ENCODE data around the gene ATXN1. TPM values are rescaled to one million over a fixed set of nuclear protein-coding genes. Genes with fewer than 3 reads are reported as not detected.

ATXN1 gene
- total and polyA plus RNA-seq, 2 experiments from 2014 or later = 14.2 to 20.1 TPM

DNA sequence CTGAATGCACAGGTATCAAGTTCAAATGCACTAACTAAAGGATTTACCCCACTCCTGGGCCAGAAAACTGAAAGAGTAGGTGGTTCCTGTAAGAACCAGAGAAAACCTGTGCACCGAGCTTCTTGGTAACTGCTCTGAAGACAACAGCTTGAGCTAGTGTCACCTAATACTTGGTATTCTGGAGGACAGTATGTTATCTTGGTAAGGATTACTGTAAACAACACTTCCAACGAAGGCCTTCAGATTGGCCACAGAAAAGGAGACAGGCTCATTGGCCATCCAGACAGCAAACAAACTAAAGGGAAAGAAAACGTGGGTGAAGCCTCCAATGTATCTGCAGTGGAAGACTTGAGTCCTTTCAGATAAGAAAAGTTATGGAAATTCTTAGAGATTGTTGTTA lies 461.4 kb downstream of the ATXN1 start:
- Histone ChIP-seq H3K27ac (no peak overlapping the region), H3K9me2 (ENCODE audit: insufficient read depth) (no peaks in the 10 kb centered on the region), H3K4me1 (ENCODE audit: insufficient read depth) (no peaks in the 10 kb centered on the region), H3K9me3 (ENCODE audit: low read depth) (no peaks in the 10 kb centered on the region), H3K9ac (no peak overlapping the region), H3K4me3 (no peak overlapping the region), H3K79me2 (ENCODE audit: insufficient read depth) (no peaks in the 10 kb centered on the region), H4K20me1 (ENCODE audit: insufficient read depth) (no peaks in the 10 kb centered on the region), H3F3A (ENCODE audit: insufficient read depth) (no peaks in the 10 kb centered on the region), H2AFZ (no peak overlapping the region), H3K36me3 (ENCODE audit: low read depth) (no peaks in the 10 kb centered on the region; the same call in 1 of the 2 replicates), H3K27me3 (replicated peaks; ENCODE audit: insufficient read depth) (no peaks in the 10 kb centered on the region), H3K4me2 (ENCODE audit: unreplicated experiment) (no peak overlapping the region)
- no peak for TF ChIP-seq EZH2phosphoT487 (IDR thresholded peaks at IDR 0.05; ENCODE audit: insufficient read depth, low read depth)
- TF ChIP-seq EZH2 (IDR thresholded peaks at IDR 0.05; ENCODE audit: insufficient read depth, poor library complexity, severe bottlenecking) = no peak
- in situ Hi-C loops (cut with MboI) = no loop called here
- WGBS, 2 experiments (ENCODE audit: low coverage in 1 of 2, low lambda C conversion rate in 2 of 2, missing lambda C conversion rate in 2 of 2) = 90 to 92% methylated on average over 3 of the region's 3 CpGs
- DNase-seq = no peak

DNA sequence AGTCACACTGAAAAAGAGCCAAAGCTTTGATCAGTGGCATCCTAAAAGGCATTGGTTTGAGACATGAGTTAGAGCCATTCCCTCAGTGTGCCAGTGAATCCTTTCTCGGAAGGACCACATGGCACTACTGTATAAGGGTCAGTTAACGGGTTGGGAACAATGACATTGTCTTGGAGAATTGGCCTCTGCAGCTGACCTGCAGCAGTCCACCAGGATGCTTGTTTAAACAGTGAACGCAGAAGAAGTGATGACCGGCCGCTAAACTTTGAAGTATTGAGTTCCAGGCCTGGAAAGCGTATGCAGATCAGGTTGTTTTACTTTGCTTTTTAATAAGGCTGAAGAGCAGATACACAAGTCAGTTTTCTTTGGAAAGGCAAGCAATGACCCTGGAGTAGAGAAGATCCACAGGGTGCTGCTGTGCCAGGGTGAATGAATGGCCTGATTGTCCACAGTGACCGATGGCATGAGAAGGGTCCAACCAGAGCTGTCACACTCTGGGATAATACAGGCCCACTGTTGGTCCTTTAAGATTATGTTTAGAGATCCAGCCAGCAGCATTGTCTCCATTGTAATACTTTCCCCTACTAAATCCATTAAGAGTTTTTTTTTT lies 465.1 kb downstream of the ATXN1 start:
- no peak for DNase-seq
- Histone ChIP-seq H3F3A (ENCODE audit: insufficient read depth) (no peaks in the 10 kb centered on the region), H2AFZ (no peak overlapping the region), H3K9me2 (ENCODE audit: insufficient read depth) (no peaks in the 10 kb centered on the region), H3K9me3 (ENCODE audit: low read depth) (no peaks in the 10 kb centered on the region), H3K27me3 (replicated peaks; ENCODE audit: insufficient read depth) (no peaks in the 10 kb centered on the region), H3K4me1 (ENCODE audit: insufficient read depth) (no peaks in the 10 kb centered on the region), H4K20me1 (ENCODE audit: insufficient read depth) (no peaks in the 10 kb centered on the region), H3K27ac (no peak overlapping the region), H3K4me2 (ENCODE audit: unreplicated experiment) (no peak overlapping the region), H3K9ac (no peak overlapping the region), H3K36me3 (ENCODE audit: low read depth) (no peaks in the 10 kb centered on the region), H3K79me2 (ENCODE audit: insufficient read depth) (no peaks in the 10 kb centered on the region), H3K4me3 (no peak overlapping the region)
- in situ Hi-C loops (cut with MboI) = no loop called here
- TF ChIP-seq EZH2phosphoT487 (IDR thresholded peaks at IDR 0.05; ENCODE audit: insufficient read depth, low read depth) (no peak), EZH2 (IDR thresholded peaks at IDR 0.05; ENCODE audit: insufficient read depth, poor library complexity, severe bottlenecking) (no peak)
- WGBS, 2 experiments (ENCODE audit: low coverage in 1 of 2, low lambda C conversion rate in 2 of 2, missing lambda C conversion rate in 2 of 2) = 93 to 94% methylated on average over 7 of the region's 7 CpGs

DNA sequence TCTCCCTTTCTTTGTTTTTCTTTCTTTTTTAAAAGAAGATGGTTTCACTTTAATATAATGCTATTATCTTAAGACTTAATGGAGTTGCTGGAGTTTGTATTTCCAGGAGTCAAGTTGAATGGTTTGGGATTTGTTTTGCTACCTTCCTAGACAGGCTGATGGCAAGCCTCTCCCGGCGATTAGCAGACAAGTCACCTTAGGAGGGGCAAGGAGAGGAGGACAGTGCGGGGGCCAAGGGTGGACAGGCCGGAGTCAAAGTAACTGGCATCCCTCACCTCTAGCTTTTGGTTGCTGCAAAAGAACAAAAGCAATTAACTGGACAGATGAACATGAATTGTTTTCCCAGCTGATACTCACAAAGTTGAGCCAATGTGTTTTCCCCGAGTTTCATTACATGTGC lies 465.8 kb downstream of the ATXN1 start:
- Histone ChIP-seq H3K9ac (no peak overlapping the region), H2AFZ (no peak overlapping the region), H3K27ac (no peak overlapping the region), H3K9me3 (ENCODE audit: low read depth) (no peaks in the 10 kb centered on the region), H3K79me2 (ENCODE audit: insufficient read depth) (no peaks in the 10 kb centered on the region), H3K4me2 (ENCODE audit: unreplicated experiment) (no peak overlapping the region), H3K27me3 (replicated peaks; ENCODE audit: insufficient read depth) (no peaks in the 10 kb centered on the region), H3K4me1 (ENCODE audit: insufficient read depth) (no peaks in the 10 kb centered on the region), H4K20me1 (ENCODE audit: insufficient read depth) (no peaks in the 10 kb centered on the region), H3F3A (ENCODE audit: insufficient read depth) (no peaks in the 10 kb centered on the region), H3K9me2 (ENCODE audit: insufficient read depth) (no peaks in the 10 kb centered on the region), H3K4me3 (no peak overlapping the region), H3K36me3 (ENCODE audit: low read depth) (no peaks in the 10 kb centered on the region)
- TF ChIP-seq EZH2phosphoT487 (IDR thresholded peaks at IDR 0.05; ENCODE audit: insufficient read depth, low read depth) (no peak), EZH2 (IDR thresholded peaks at IDR 0.05; ENCODE audit: insufficient read depth, poor library complexity, severe bottlenecking) (no peak)
- WGBS, 2 experiments (ENCODE audit: low coverage in 1 of 2, low lambda C conversion rate in 2 of 2, missing lambda C conversion rate in 2 of 2) = 80 to 86% methylated on average over 5 of the region's 5 CpGs
- no peak for DNase-seq
- in situ Hi-C loops (cut with MboI) = no loop called here

DNA sequence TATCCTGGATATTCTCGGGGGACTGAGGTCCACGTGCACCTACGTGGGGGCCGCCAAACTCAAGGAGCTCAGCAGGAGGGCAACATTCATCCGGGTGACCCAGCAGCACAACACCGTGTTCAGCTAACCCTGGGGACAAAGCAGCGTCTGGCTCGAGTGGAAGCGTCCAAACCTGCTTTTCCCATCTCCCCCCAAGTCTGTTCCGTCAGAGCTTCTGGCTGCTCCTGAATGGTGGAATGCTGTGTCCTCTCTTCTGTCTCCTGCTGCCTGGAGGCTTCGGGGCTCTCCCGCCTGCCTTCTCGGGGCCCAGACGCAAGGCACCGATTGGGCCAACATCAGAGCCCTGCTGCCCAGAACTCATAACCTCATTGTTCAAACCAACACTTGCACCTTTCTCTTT lies 466.2 kb downstream of the ATXN1 start:
- Histone ChIP-seq H3K9me3 (ENCODE audit: low read depth) (no peaks in the 10 kb centered on the region), H3K27me3 (replicated peaks; ENCODE audit: insufficient read depth) (no peaks in the 10 kb centered on the region), H3K4me1 (ENCODE audit: insufficient read depth) (no peaks in the 10 kb centered on the region), H3K79me2 (ENCODE audit: insufficient read depth) (no peaks in the 10 kb centered on the region), H3K9ac (no peak overlapping the region), H3K4me2 (ENCODE audit: unreplicated experiment) (no peak overlapping the region), H2AFZ (no peak overlapping the region), H3K27ac (no peak overlapping the region), H3F3A (ENCODE audit: insufficient read depth) (no peaks in the 10 kb centered on the region), H4K20me1 (ENCODE audit: insufficient read depth) (no peaks in the 10 kb centered on the region), H3K4me3 (no peak overlapping the region), H3K36me3 (ENCODE audit: low read depth) (no peaks in the 10 kb centered on the region), H3K9me2 (ENCODE audit: insufficient read depth) (no peaks in the 10 kb centered on the region)
- WGBS, 2 experiments (ENCODE audit: low coverage in 1 of 2, low lambda C conversion rate in 2 of 2, missing lambda C conversion rate in 2 of 2) = 76 to 82% methylated on average over 15 of the region's 15 CpGs
- in situ Hi-C loops (cut with MboI) = no loop called here
- no peak for DNase-seq
- TF ChIP-seq EZH2 (IDR thresholded peaks at IDR 0.05; ENCODE audit: insufficient read depth, poor library complexity, severe bottlenecking) (no peak), EZH2phosphoT487 (IDR thresholded peaks at IDR 0.05; ENCODE audit: insufficient read depth, low read depth) (no peak)

DNA sequence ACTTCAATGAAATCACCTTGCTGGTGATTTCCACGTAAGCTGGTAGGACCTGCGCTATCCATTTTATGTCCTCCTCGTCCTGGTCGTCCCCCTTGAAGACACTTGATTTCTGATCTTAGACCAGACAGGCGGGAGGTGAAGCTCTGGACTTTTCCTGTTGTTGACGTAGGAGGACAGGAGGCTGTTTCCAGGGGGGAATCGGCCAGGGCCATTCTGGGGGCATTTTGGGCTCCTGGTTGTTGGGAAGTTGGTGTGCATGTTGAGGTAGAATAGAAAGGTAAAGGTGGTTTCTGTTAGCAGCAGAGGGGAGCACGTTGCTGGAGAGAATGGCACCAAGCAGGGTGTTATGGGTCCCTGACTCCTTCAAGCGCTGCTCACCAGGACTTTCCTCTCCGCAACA lies 466.9 kb downstream of the ATXN1 start:
- Histone ChIP-seq H3F3A (ENCODE audit: insufficient read depth) (no peaks in the 10 kb centered on the region), H3K27me3 (replicated peaks; ENCODE audit: insufficient read depth) (no peaks in the 10 kb centered on the region), H3K4me3 (no peak overlapping the region), H3K9me2 (ENCODE audit: insufficient read depth) (no peaks in the 10 kb centered on the region), H3K4me1 (ENCODE audit: insufficient read depth) (no peaks in the 10 kb centered on the region), H3K27ac (no peak overlapping the region), H3K9me3 (ENCODE audit: low read depth) (no peaks in the 10 kb centered on the region), H3K4me2 (ENCODE audit: unreplicated experiment) (no peak overlapping the region), H3K36me3 (ENCODE audit: low read depth) (no peaks in the 10 kb centered on the region), H3K79me2 (ENCODE audit: insufficient read depth) (no peaks in the 10 kb centered on the region), H3K9ac (no peak overlapping the region), H4K20me1 (ENCODE audit: insufficient read depth) (no peaks in the 10 kb centered on the region), H2AFZ (no peak overlapping the region)
- no peak for DNase-seq
- in situ Hi-C loops (cut with MboI) = no loop called here
- WGBS, 2 experiments (ENCODE audit: low coverage in 1 of 2, low lambda C conversion rate in 2 of 2, missing lambda C conversion rate in 2 of 2) = 85 to 88% methylated on average over 10 of the region's 10 CpGs
- TF ChIP-seq EZH2phosphoT487 (IDR thresholded peaks at IDR 0.05; ENCODE audit: insufficient read depth, low read depth) (no peak), EZH2 (IDR thresholded peaks at IDR 0.05; ENCODE audit: insufficient read depth, poor library complexity, severe bottlenecking) (no peak)

Data from GM23248 (cell line).